ENCODE measurements around the gene DYRK1A. TPM values are rescaled to one million over a fixed set of nuclear protein-coding genes. Genes with fewer than 3 reads are reported as not detected.
"Not testable (repeated sequence)": the region's sequence is repeated elsewhere in the genome, so short reads cannot be mapped to it uniquely, and the experiment has no call there.

The DYRK1A gene
- total and polyA plus RNA-seq, 4 donors, result 42.4 to 95.9 (median 59.1) TPM

DNA sequence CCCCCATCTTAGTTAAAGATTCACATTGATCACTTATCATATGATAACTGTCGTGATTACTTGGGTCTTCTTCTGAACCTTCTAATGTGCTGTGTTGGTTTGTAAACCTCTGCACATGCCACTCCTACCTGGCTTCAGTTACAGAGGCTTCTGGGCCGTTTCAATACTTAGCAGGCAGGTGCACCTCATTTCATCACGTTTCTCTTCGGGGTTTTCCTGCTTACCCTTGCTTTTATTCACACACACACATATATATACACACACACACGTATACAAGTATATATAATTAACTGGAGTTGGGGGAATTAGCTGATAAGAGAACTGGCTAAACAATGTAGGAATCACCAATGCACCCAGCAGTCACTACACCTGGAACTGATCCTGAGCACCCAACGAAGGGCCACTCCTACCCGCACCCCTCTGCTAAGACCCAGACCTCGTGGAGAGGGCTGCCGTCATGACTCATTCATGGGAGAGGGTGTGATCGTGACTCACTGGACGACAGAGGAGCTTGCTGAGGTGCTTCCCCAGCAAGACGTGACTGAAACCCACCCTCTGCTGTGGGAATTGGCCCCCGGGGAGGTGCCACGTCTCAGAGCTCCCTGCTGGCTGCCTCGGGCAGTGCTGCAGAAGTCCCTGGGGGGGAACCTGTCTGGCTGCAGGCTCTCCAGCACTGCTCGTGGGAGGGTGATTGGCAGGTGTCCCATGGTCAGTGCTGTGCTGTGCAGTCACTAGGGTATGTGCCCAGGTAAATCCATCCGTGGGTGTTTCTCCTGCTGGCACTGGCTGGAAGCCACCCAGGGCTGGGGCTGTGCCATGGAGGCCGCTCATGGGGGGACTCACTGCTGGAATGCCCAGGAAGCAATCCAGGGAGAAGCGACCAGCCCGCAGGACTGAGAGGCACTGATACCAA, 166.6 kb downstream of the DYRK1A start:
- no peaks in the 10 kb centered on the region for H3K27me3 ChIP-seq (ENCODE audit: control insufficient read depth, insufficient read depth, low read length)
- no peak for DNase-seq (ENCODE audit: low read depth in 4 of 6, low spot score in 6 of 6)
- WGBS (ENCODE audit: insufficient coverage), result 57% methylated on average over 14 of the region's 20 CpGs
- H3K4me1 ChIP-seq (ENCODE audit: control insufficient read depth, insufficient read depth, low read length), result peaks cover 17% of the 10 kb centered on the region
- no peak overlapping the region for H3K4me3 ChIP-seq (ENCODE audit: low read depth, low read length)
- H3K36me3 ChIP-seq (ENCODE audit: control insufficient read depth, insufficient read depth, low read length), result no peaks in the 10 kb centered on the region
- H3K27ac ChIP-seq (ENCODE audit: low read depth, low read length), result no peak overlapping the region
- no peaks in the 10 kb centered on the region for H3K9me3 ChIP-seq (ENCODE audit: control insufficient read depth, insufficient read depth, low read length)

DNA sequence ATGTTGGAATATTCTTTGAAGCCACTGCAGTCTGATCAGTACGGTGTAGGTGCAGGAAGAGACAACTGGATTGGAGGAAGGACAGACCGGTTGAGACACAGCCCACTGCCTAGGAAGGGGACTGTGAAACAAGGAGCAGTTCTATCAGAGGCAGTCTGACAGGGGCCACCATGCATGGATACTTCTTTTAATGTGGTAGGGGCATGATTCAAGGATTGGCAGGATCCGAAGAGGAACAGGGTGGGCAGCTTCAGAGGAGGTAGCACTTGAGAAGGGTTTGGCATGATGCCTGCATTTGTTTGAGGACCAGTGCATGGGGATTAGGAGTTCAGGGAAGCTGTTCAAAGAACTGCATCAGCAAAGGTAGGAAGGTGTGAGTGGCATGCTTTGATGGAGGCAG, 167.9 kb downstream of the DYRK1A start:
- WGBS (ENCODE audit: insufficient coverage), result 66% methylated on average over 3 of the region's 3 CpGs
- Histone ChIP-seq H3K4me3 (ENCODE audit: low read depth, low read length) (no peak overlapping the region), H3K36me3 (ENCODE audit: control insufficient read depth, insufficient read depth, low read length) (no peaks in the 10 kb centered on the region), H3K27me3 (ENCODE audit: control insufficient read depth, insufficient read depth, low read length) (no peaks in the 10 kb centered on the region), H3K9me3 (ENCODE audit: control insufficient read depth, insufficient read depth, low read length) (no peaks in the 10 kb centered on the region), H3K27ac (ENCODE audit: low read depth, low read length) (no peak overlapping the region), H3K4me1 (ENCODE audit: control insufficient read depth, insufficient read depth, low read length) (peaks cover 17% of the 10 kb centered on the region)
- no peak for DNase-seq (ENCODE audit: low read depth in 4 of 6, low spot score in 6 of 6)

DNA sequence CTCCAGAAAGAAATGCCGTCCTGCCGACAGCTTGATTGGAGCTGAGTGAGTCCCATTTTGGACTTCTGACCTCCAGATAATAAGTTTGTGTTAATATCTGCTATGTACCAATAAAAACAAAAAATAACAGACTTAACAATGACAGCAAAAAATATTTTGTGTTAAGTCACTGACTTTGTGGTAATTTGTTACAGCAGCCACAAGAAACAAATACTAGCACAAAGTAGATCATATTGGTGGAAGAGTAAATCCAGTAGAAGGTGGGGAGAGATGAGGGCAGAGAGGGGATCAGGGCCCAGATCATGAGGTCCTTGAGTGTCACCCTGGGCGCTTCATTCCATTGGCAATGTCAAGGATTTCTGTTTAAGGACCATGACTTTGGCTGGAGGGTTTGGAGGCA, 168.6 kb downstream of the DYRK1A start:
- Histone ChIP-seq H3K9me3 (ENCODE audit: control insufficient read depth, insufficient read depth, low read length) (no peaks in the 10 kb centered on the region), H3K4me1 (ENCODE audit: control insufficient read depth, insufficient read depth, low read length) (peaks cover 17% of the 10 kb centered on the region), H3K27me3 (ENCODE audit: control insufficient read depth, insufficient read depth, low read length) (no peaks in the 10 kb centered on the region), H3K27ac (ENCODE audit: low read depth, low read length) (no peak overlapping the region), H3K4me3 (ENCODE audit: low read depth, low read length) (no peak overlapping the region), H3K36me3 (ENCODE audit: control insufficient read depth, insufficient read depth, low read length) (no peaks in the 10 kb centered on the region)
- 100% methylated on average over 1 of the region's 3 CpGs for WGBS (ENCODE audit: insufficient coverage)
- DNase-seq (ENCODE audit: low read depth in 4 of 6, low spot score in 6 of 6), result no peak

DNA sequence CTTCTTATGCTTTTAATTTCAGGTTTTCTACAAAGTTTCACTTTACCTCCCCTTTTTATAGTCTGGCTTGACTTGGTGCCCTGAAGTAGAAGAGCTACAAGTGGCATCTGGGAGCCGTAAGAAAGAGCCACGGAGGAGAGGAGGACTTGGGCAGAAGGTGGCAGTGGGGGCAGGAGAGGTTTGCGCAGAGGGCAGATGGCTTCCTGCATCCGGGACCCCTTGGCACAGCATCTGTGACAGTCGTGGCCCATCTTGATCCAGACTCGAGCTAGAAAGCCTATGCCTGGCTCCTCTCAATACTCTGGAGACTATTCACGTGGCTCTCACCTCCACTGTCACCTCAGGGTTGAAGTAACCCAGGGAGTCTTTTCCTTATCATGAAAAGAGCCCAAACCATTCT, 169.1 kb downstream of the DYRK1A start:
- Histone ChIP-seq H3K36me3 (ENCODE audit: control insufficient read depth, insufficient read depth, low read length) (no peaks in the 10 kb centered on the region), H3K27me3 (ENCODE audit: control insufficient read depth, insufficient read depth, low read length) (no peaks in the 10 kb centered on the region), H3K4me1 (ENCODE audit: control insufficient read depth, insufficient read depth, low read length) (peaks cover 15% of the 10 kb centered on the region), H3K4me3 (ENCODE audit: low read depth, low read length) (no peak overlapping the region), H3K27ac (ENCODE audit: low read depth, low read length) (no peak overlapping the region), H3K9me3 (ENCODE audit: control insufficient read depth, insufficient read depth, low read length) (no peaks in the 10 kb centered on the region)
- DNase-seq (ENCODE audit: low read depth in 4 of 6, low spot score in 6 of 6), result no peak
- 97% methylated on average over 6 of the region's 7 CpGs for WGBS (ENCODE audit: insufficient coverage)

DNA sequence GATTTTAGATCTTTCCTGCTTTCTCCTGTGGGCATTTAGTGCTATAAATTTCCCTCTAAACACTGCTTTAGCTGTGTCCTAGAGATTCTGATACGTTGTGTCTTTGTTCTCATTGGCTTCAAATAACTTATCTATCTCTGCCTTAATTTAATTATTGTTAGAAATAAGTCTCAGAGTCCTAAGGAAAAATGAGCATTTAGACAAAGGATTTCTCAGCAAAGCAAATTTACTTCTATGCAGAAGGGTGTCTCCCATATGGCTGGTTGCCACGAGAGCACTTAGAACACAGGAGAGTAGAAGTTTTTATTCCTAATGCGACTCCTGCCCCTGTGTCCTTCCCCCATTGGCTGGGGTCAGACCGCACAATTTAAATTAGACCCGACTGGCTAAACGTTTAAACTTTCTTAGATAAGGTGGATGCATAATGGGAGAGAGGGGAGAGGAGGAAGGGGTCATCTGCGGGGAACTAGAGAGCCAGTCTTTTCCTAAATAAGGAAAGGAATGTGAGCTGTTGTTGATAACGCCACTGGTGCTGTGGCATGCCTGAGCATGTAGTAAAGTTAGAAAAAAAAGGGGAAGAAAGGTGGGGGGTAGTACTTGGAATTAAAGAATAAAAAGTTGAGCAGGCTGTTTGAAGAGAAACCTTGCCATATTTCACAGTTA, 170.2 kb downstream of the DYRK1A start:
- DNase-seq (ENCODE audit: low read depth in 4 of 6, low spot score in 6 of 6), result no peak
- no peak overlapping the region for H3K27ac ChIP-seq (ENCODE audit: low read depth, low read length)
- H3K36me3 ChIP-seq (ENCODE audit: control insufficient read depth, insufficient read depth, low read length), result no peaks in the 10 kb centered on the region
- no peak overlapping the region for H3K4me3 ChIP-seq (ENCODE audit: low read depth, low read length)
- 70% methylated on average over 6 of the region's 8 CpGs for WGBS (ENCODE audit: insufficient coverage)
- H3K27me3 ChIP-seq (ENCODE audit: control insufficient read depth, insufficient read depth, low read length), result no peaks in the 10 kb centered on the region
- no peaks in the 10 kb centered on the region for H3K9me3 ChIP-seq (ENCODE audit: control insufficient read depth, insufficient read depth, low read length)
- H3K4me1 ChIP-seq (ENCODE audit: control insufficient read depth, insufficient read depth, low read length), result peaks cover 5% of the 10 kb centered on the region

DNA sequence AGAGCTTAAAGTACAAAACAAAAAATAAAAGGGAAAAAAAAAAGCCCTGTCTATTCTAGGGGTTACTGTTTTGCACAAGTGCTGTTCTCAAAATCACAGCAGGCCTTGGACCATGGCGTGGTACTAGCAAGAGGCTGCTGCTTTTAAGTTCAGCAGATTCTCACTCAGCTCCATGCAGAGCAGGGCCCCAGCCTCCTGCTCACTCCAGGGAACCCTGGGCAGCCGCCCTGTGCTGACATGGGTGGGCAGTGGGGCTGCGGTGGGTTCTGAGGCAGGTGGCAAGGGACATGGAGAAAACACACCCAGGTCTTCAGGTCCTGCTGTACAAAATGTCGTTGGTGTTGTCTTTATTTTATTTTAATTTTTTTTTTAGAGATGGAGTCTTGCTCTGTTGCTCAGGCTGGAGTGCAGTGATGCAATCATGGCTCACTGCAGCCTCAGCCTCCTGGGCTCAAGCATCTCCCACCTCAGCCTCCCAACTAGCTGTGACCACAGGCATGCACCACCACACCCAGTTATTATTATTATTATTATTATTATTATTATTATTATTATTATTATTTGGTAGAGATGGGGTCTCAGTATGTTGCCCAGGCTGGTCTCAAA, 170.9 kb downstream of the DYRK1A start:
- H3K4me3 ChIP-seq (ENCODE audit: low read depth, low read length), result no peak overlapping the region
- peaks cover 5% of the 10 kb centered on the region for H3K4me1 ChIP-seq (ENCODE audit: control insufficient read depth, insufficient read depth, low read length)
- H3K27me3 ChIP-seq (ENCODE audit: control insufficient read depth, insufficient read depth, low read length), result no peaks in the 10 kb centered on the region
- no peak for DNase-seq (ENCODE audit: low read depth in 4 of 6, low spot score in 6 of 6)
- no peaks in the 10 kb centered on the region for H3K9me3 ChIP-seq (ENCODE audit: control insufficient read depth, insufficient read depth, low read length)
- H3K27ac ChIP-seq (ENCODE audit: low read depth, low read length), result no peak overlapping the region
- 100% methylated on average over 1 of the region's 4 CpGs for WGBS (ENCODE audit: insufficient coverage)
- no peaks in the 10 kb centered on the region for H3K36me3 ChIP-seq (ENCODE audit: control insufficient read depth, insufficient read depth, low read length)

DNA sequence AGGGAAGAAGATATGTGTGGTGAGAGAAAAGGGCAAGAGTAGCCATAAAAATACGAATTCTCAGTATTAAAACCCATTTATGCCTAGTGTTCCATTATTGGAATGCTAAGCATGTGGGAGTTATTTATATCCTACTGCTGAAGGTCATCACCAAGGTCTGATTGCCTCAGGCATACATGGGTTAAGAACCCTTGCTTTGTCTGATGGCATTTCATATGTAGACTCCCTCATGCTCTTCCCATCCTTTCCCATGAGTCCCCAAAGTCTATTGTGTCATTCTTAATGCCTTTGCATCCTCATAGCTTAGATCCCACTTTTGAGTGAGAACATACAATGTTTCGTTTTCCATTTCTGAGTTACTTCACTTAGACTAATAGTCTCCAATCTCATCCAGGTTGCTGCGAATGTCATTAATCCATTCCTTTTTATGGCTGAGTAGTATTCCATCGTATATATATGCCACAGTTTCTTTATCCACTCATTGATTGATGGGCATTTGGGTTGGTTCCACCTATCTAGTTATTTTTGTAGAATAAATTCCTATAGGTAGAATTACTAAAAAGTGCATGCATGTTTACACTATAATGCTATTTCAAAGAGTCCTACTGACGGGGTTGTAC, 172.5 kb downstream of the DYRK1A start:
- no peaks in the 10 kb centered on the region for H3K4me1 ChIP-seq (ENCODE audit: control insufficient read depth, insufficient read depth, low read length)
- WGBS (ENCODE audit: insufficient coverage), result no CpG with 5 or more reads among the region's 5 CpGs
- no peak overlapping the region for H3K27ac ChIP-seq (ENCODE audit: low read depth, low read length)
- no peaks in the 10 kb centered on the region for H3K36me3 ChIP-seq (ENCODE audit: control insufficient read depth, insufficient read depth, low read length)
- H3K9me3 ChIP-seq (ENCODE audit: control insufficient read depth, insufficient read depth, low read length), result no peaks in the 10 kb centered on the region
- no peak overlapping the region for H3K4me3 ChIP-seq (ENCODE audit: low read depth, low read length)
- no peak for DNase-seq (ENCODE audit: low read depth in 4 of 6, low spot score in 6 of 6)
- H3K27me3 ChIP-seq (ENCODE audit: control insufficient read depth, insufficient read depth, low read length), result no peaks in the 10 kb centered on the region

DNA sequence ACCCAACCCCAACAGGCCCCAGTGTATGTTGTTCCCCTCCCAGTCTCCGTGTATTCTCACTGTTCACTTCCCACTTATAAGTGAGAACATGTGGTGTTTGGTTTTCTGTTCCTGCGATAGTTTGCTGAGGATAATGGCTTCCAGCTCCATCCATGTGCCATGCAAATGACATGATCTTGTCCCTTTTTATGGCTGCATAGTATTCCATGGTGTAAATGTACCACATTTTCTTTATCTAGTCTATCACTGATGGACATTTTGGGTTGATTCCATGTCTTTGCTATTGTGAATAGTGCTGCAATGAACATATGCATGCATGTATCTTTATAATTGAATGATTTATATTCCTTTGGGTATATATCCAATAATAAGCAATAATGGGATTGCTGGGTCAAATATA, 174.6 kb downstream of the DYRK1A start:
- H3K4me3 ChIP-seq (ENCODE audit: low read depth, low read length); H3K9me3 ChIP-seq (ENCODE audit: control insufficient read depth, insufficient read depth, low read length); H3K36me3 ChIP-seq (ENCODE audit: control insufficient read depth, insufficient read depth, low read length); DNase-seq (ENCODE audit: low read depth in 4 of 6, low spot score in 6 of 6); H3K27me3 ChIP-seq (ENCODE audit: control insufficient read depth, insufficient read depth, low read length); H3K4me1 ChIP-seq (ENCODE audit: control insufficient read depth, insufficient read depth, low read length); H3K27ac ChIP-seq (ENCODE audit: low read depth, low read length): not testable (repeated sequence)
- no CpG with 5 or more reads among the region's 2 CpGs for WGBS (ENCODE audit: insufficient coverage)

DNA sequence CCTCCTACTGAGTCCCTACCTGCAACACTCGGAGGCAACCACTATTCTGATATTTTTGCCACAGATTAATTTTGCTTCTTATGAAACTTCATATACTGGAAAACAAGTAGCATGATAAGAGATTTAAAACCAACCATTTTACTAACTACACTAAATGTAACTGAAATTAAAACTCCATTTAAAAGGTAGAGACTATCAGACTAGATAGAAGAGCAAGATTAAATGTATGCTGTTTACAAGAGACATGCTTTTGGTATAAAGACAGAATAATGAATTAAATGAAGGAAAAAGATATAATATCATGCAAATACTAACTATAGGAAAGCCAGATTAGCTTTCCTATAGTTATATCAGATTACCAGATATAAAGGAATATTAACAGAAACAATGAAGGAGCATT, 175.9 kb downstream of the DYRK1A start:
- no peaks in the 10 kb centered on the region for H3K9me3 ChIP-seq (ENCODE audit: control insufficient read depth, insufficient read depth, low read length)
- H3K36me3 ChIP-seq (ENCODE audit: control insufficient read depth, insufficient read depth, low read length), result no peaks in the 10 kb centered on the region
- no CpG with 5 or more reads among the region's 1 CpG for WGBS (ENCODE audit: insufficient coverage)
- H3K4me1 ChIP-seq (ENCODE audit: control insufficient read depth, insufficient read depth, low read length), result peaks cover 13% of the 10 kb centered on the region
- peaks cover 4% of the 10 kb centered on the region for H3K27me3 ChIP-seq (ENCODE audit: control insufficient read depth, insufficient read depth, low read length)
- H3K27ac ChIP-seq (ENCODE audit: low read depth, low read length), result no peak overlapping the region
- H3K4me3 ChIP-seq (ENCODE audit: low read depth, low read length), result no peak overlapping the region
- no peak for DNase-seq (ENCODE audit: low read depth in 4 of 6, low spot score in 6 of 6)
